Endometrium (tissue), 2 donors: ENCODE results near the gene RARG.

Experiments
- FAIRE-seq: peaks from 2 replicates; lab custom pipeline; 2012; peaks lifted over from hg19 to GRCh38; lab: Jason Lieb, UNC
- donor health status: control.
- donor health status: control.

Gene RARG

GRCh38 chr12:53223389-53224060, 8.5 kb downstream of the RARG start:
- no peak for FAIRE-seq

- no peak for FAIRE-seq
Measured at GRCh38 chr12:53222806-53223261, 9.2 kb downstream of the RARG start.

GRCh38 chr12:53222170-53222721, 9.8 kb downstream of the RARG start:
- no peak for FAIRE-seq

GRCh38 chr12:53221203-53222080, 10.6 kb downstream of the RARG start:
- FAIRE-seq = no peak

DNA sequence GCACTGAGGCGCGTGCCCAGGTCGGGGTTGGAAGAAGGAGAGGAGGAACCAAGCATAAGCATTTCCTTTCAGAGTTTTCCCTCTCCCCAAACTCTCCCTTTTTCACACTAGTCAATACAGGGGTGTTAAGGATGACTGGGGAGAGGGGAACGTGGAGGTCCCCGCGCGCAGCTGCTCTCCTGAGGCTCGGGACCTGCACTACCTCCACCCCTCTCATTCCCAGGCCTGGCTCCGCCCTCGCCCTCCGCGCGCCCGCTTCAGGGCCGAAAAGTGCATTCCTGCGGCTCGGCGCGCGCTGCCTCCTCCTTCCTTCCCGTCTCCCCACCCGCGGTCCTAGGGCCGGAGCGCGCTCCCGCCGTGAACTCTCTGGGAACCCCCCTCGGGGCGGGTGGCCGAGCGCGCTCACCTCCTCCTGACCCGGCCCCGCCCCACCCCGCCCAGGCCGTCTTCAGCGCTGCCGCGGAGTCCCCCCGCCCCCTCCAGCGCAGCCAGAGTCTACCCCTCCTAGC, 11.3 kb downstream of the RARG start:
- no peak for FAIRE-seq

GRCh38 chr12:53219956-53220693, 11.9 kb downstream of the RARG start:
- FAIRE-seq = no peak

DNA sequence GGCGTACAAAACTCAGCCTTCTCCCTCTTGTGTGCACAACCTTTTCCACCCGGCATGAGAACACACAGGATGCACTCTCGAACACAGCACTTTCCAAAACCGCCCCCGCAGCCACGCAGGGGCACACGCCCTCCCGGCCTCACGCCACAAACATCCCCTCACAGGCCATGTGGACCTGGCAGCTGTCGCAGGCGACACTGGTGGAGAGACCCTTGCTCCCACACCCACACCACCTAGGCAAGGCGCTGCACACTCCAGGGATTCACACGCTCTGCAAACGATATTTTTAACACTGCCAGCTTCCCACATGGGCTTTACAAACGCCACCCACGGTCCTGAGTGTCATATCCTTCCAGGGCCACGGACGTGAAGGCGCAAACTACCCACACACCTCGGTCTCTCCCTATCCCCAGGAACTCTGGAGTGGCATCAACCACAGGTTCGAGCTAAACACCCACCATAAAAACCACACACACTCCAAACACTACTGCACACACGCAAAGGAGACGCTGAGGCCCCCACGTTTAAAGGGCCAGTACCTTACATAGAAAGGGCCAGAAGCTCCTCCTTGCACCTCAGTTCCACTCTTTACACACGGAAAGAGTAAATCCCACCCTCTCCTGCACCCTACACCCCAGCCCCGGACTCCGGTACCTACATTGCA, 12.6 kb downstream of the RARG start:
- FAIRE-seq = no peak

DNA sequence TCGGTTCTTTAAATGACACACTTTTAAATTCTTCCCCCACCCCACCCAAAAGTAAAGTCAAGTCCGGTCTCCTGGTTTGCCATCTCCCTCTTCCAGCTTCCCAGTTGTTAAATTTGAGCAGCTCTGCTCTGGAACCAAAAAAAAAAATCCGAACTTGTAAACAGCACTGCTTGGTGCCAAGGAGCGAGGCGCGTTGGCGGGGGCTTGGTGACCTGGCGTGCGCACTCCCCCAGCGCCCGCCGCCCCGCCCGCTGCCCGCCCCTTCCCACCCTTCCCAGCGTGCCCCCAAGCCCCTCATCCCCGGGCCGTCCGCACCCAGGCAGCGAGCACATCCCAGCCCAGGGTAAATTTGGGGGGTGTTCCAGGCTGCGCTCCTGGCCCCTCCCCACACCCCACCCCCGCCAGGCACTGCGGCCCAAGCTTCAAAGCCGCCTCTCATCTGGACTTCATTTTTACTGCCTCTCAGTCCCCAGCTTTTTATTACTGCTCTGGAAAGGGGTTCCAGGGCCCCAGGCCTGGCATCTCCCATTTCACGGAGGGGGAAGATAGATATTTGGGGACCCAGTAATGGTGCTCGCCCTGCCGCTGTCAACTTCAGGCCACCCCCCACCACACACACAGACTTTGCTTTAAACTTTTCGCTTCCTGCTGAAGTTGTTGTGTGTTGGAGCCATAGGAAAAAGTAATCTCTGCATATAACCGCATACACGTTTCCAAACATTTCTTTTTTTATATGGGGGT, 13.3 kb downstream of the RARG start:
- FAIRE-seq = no peak

DNA sequence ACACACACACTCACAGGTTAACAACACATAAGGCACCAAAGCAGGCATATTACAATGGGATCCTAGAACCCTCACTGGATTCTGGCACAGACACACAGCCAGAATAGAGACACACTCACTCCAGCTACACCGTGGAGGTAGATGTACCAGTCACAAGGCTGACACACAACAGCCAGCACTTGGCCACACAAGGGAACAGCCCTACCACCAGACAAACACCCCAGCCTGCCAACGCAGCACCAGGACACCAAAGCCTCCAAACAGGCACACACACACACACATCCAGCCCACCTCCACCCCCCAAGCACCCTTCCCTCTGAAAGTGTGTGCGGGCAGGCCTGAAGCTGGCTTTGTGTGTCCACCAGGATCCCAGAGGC, 14.1 kb downstream of the RARG start:
- no peak for FAIRE-seq

DNA sequence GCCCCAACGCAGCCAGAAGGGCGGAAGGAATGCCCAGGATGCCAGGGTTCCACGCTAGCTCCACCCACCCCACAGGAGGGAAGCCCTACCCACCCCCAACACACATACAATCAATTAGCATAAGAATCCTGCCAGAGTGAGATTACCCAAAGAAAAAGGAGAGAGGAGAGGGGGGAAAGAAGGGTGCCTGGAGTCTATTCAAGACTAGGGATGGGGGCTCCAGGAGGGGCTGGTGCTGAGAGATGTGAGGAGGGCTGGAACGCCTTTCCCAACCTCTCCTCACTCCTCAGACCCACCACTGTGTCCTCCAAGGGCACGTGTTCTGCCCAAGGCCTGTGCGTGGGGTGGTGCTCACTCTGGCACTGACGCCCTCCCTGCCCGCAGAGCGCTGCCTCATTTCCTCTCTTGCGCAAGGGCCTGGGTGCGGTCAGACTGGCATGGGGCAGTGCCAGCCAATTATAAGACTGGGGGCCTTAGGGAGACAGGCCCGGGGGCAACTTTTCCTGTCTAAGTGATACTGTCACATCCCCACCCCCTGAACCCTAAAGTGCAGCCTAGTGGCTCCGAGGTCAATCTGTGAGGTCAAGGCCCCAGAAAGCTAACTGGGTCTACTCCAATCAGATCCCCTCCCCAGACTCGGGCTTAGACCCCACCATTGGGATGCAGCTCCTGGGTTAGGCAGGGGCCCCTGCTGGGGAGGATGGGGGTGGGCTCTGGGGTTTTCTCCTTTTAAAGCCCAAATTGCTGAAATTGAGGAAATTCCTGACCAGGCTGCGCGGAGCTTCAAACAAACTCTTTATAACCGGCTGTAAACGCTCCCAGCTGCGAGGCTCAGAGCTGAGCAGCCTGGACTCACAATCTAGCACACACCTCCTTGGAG, 14.7 kb downstream of the RARG start:
- FAIRE-seq = no peak

GRCh38 chr12:53215497-53215896, 16.5 kb downstream of the RARG start:
- FAIRE-seq = no peak

DNA sequence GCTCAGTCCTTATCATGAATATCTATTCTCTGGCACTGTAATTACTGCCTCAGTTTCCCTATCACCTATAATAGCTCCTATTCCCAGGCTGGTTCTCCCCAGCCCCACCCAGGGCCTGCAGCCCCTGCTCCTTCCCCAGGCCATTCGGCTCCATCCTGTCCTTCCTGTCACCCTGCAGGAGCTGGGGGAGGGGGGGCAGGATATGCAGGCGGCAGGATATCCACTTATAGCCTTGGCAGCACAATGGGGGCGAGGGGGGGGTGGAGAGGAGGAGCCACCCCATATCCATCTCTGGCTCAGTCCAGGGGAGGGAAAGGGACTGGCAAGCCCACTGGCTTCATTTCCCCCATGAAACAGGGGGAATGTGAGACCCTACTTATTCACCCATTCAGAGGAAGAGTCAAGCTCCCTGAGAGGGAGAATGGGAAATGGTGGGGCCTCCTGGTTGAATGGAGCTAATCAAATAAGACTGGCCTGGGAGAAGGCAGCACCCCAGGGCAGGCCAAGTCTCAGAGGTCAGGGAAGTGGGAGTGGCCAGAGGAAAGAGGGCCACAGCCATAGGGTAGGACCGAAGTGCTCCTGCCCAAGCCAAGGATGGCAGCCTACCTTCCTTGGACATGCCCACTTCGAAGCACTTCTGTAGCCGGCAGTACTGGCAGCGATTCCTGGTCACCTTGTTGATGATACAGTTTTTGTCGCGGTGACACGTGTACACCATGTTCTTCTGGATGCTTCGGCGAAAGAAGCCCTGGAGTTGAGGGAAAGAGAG, 17.1 kb downstream of the RARG start:
- FAIRE-seq = no peak

GRCh38 chr12:53214221-53214620, 17.8 kb downstream of the RARG start:
- FAIRE-seq = no peak

GRCh38 chr12:53213348-53213747, 18.7 kb downstream of the RARG start:
- no peak for FAIRE-seq

DNA sequence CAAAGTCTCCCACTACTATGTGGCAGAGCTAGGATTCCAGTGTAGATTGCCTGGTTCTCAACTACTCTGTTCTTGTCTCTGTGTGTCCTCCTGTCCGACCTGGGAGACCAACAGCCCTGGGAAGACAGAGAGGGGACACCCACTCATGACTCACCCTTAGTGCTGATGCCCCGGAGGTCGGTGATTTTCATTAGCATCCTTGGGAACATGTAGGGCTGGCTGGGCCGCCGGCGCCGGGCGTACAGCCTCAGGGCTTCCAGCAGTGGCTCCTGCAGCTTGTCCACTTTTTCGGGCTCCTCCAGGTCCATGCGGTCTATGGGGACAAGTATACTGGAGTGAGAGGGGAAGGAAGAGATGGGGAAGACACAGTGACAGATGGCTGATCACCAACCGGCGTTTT, 19.1 kb downstream of the RARG start:
- FAIRE-seq = no peak

- no peak for FAIRE-seq
Measured at GRCh38 chr12:53211476-53212381, 20.3 kb downstream of the RARG start.

DNA sequence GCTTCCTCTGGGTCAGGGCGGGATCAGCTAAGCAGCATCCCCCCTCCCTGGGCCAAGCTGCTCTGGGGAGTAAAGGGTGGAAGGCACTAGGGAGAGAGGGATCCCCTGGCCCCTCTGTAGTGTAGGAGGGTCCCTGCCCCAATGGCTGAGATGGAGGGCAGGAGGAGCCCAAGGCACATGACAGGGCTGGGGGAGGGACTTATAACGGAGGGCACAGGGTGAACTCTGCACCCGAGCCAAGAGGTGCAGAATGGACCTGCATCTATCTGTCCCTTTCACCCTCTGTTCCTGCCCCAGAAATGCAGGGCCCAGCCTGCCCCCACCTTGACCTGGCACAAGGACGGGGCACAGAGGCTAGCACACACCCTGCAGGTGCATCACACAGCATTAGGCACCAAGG, 21.2 kb downstream of the RARG start:
- FAIRE-seq = no peak

DNA sequence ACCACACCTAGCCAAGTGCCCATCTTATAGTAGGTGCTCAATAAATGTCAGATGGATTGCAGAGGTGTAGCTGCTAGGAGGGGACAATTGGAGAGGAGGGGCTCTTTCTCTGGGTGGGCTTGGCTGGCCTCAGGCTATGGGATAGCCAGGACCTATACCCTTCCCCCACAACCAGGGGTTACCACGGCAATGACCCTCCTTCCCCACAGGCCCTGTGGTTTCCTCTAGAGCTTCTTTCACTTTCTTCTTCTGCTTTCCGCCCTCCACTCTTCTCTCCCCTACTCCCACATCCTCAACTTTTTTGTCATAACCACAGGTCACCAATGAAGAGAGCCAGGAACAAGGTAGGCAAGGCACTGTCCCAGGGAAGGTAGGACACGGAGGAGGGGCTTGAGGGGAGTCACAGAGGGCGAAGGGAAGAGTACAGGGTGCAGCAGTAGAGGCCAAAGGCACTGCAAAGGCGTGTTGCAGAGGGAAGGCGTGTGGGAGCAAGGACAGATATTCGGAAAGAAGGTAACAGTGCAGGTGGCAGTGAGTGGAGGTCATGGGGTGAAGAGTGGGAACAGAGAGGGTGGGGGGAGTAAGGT, 23.0 kb downstream of the RARG start:
- no peak for FAIRE-seq
